EL (cell line): Measurements from ENCODE around the gene IMPDH1.

Experiments used
- DNase-seq: peaks from one replicate; pipeline ENCODE4 v3.0.0-alpha.2; 2016

IMPDH1 gene

DNA sequence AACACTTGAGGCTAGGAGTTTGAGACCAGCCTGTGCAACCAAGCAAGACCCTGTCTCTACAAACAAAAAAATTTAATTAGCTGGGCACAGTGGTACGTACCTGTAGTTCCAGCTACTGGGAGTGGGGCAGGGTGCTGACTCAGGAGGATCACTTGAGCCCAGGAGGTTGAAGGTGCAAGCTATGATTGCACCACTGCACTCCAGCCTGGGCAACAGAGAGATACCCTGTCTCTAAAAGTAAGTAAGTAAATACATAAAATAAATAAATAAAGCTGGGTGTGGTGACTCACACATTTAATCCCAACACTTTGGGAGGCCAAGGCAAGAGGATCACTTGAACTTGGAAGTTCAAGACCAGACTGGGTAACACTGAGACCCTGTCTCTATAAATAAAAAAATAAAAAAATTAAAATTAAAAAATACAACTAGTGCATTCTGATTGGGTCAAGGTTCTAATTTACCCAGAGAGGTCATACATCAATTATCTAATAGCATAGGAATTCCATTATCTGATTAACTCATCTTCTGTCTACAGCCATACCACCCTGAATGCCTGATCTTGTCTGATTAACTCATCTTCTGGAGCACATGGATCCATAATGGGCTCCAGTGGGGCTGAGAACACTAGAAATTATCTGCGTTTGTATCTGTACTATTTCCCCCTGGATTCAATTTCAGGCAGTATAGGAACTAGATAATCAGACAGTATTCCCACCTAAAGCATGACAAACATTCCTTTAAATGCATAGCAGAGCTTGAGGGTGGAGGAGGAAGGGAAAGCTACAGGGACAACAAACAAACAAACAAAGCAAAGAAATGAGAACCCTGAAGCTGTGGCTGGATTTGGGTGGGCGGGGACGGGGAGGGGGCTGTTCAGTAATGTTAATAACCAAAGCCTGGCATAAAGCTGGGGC lies 24.9 kb upstream of the IMPDH1 start:
- peak; percentile 23 for DNase-seq

- no peak for DNase-seq
These were observed 22.0 kb upstream of the IMPDH1 start for GRCh38 chr7:128431754-128432153.

DNA sequence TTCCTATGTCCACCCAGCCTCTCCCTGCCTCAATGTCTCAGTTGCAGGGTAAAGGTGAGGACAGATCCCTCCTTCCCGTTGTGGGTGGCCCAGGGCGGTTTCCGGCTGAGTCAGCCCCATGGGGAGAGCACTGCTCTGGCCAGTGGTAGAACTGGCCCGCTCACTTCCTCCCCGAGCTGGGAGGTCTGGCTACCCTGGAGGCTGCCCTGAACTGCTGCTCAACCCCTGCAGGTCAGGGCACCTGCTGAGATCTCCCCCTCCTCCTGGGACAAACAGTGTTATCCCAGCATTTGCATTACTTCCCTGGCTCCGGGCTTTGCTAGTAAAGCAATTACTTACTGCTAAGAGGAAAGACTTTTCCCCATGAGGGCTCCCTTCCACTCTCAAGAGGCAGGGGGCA lies 21.4 kb upstream of the IMPDH1 start:
- DNase-seq, result no peak

DNA sequence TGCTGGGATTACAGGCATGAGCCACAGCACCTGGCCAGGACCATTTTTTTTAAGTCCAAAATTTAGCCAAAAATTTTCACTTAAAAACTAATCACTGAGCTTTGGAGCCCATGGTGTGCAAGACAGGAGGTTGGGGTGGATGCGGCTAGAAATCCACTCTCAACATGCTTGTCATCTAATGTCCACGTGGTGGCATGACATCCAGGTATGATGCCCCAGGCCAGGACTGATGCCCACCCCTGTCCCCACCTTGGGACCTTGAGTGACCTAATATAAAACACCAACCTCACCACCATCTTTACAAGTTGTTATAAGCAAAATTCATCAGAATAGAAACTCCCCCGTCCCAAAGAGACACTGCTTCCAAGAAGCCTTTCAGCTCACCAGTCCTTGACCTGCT lies 20.4 kb upstream of the IMPDH1 start:
- DNase-seq, result no peak

DNA sequence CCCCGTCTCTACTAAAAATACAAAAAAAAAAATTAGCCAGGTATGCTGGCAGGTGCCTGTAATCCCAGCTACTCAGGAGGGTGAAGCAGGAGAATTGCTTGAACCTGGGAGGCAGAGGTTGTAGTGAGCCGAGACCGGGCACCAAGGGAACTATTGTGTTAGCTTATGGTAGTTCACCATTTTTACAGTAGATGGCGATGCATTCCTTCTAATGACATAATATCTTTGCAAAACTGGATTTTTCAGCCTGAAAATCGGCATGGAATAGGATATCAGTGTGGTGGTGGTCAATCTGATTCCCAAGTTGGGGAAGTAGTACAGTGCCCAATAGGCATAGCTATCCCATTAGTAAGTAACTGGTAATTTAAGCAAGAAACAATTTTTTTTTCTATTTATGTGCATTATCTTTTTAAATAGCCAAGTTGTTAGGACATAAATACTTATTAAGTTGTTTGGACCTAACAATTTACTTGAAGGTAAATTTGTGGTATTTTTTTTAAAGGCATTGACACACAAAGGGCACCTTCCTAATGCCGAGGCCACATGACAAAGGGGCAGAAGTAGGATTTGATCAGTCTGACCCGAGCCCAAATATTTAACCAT lies 17.6 kb upstream of the IMPDH1 start:
- DNase-seq, result peak; percentile 53

DNA sequence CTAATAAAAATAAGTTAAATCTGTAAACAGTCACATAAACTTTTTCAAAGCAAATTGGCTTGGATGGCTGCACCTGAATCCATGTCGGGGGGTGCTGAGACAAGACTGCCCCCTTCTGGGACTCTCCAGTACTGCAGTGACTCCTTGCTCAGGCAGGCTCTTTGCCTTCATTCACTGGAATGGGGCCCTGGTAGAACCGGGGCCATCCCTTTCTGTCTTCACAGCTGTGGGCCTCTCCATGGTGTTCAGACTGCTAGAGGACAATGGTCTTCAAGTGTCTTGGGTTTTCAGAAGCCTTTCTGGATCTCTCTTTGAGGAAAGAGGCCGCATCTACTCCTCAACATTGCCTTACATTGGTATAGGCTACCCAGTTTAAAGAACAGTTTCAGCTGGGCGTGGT lies 16.1 kb upstream of the IMPDH1 start:
- DNase-seq, result peak; percentile 56

GRCh38 chr7:128424686-128425275 lies 15.0 kb upstream of the IMPDH1 start:
- DNase-seq, result no peak

DNA sequence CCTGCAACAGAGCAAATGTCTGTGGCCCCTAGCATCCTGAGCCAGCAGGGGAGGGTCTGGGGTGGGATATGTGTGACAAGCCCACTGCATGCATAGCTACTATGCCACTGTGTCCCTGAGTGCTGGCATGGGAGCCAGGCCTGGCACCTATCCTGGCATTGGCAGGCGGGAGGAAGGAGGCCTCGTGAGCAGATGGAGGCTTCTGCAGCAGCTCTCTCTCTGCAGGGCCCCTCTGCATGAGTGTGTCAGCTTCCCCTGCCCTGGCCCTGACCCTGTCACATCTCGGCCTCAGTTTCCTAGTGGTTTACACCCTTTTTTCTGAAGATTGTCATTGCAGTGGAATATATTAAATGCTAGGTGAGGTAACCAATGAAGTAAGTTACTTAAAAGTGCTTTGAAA lies 13.1 kb upstream of the IMPDH1 start:
- no peak for DNase-seq

- no peak for DNase-seq
These were observed 12.3 kb upstream of the IMPDH1 start for GRCh38 chr7:128422037-128422436.

DNA sequence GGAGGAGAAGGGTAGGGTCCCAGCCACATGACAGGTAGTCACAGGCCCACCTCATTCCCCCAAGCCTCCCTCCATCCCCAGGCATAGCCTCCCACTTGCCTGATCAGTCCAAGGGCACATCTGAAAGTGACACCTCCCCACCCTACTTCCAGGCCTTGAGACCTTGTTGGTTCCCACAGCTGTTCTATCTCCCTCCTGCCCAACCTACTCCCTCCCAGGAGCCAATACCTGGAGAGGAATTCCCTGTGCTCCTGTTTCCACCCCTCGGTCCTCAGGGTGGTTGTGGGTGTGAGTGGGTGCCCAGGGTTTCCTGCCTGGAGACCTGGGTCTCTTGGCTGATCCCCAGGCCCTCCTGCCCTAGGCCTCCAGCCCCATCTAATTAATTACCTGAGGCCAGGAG lies 11.6 kb upstream of the IMPDH1 start:
- DNase-seq, result no peak

- no peak for DNase-seq
These were observed 11.0 kb upstream of the IMPDH1 start for GRCh38 chr7:128420773-128421172.

DNA sequence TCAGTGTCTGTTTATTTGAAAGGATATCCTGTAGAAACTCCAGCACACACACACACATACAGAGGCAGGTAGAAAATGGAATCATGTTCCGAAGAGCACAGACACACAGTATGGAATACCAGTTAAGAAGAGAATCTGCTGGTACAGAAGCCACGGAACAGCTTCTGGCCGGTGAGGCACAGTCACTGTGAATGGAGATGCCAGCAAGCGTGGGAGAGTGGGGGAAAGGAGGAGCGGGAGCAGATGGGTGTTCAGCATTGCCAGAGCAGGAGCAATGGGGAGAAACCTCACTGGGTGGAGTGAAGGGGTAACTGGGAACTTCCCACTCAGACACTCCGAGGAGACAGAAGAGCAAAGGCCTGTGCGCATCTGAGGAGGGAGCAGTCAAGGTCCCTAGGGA lies 9.5 kb upstream of the IMPDH1 start:
- DNase-seq, result no peak

GRCh38 chr7:128417071-128417470 lies 7.3 kb upstream of the IMPDH1 start:
- DNase-seq, result no peak

GRCh38 chr7:128415217-128415785 lies 5.5 kb upstream of the IMPDH1 start:
- DNase-seq, result no peak

DNA sequence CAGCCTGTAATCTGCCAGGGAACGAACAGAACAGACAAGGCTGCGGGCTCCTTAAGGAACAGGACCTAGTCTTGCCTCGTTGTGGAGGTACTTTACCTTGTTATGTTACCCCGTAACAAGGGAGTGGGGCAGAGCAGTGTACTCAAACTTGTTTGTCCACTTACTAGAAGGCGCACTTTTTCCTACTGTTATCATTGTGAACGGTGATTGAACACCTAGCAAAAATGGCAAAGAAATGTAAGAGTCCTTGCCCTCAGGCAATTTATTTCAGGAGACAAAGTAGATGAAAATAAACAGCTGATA lies 620 bp upstream of the IMPDH1 start:
- DNase-seq, result no peak

DNA sequence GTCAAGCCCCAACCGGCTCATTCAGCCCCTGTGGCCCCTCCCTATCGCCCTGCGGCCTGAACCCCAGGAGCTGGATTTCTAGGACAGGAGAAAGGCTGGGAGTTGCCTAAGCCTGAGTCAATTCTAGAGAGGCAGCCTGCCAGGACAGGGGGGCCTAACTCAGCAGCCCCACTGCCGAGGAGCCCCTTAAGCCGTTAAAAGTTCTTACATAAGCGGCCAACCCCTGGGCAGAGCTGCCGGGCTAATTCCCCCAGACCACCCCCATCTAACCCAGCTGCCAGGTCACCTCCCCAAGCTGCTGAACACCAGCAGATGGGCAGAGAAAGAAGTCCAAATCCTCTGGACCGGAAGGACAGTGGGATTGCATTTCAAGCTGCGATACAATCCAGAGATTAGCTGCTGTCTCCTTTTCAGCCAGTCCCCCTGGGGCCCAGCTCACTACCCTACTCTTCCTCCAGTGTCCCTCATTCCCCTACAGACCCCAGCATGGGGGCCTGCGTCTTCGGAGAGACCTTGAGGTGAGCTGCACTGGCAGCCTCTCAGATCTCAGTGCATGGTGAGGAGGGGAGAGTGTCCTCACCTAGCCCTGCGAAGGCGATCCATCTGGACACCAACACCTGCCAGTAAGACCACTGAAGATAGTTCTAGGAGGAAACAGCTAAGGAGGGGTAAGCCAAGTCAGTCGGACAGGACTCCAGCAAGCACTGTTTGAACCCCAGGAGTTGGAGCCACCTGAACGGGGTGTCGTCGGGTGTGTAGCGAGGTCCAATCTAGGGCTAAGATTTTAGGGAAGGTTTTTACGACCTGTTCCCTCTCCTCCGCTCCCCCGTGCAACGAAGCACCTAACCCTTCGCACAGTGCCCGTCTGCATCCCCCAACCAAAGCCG lies 830 bp downstream of the IMPDH1 start:
- peak; percentile 22 for DNase-seq

- DNase-seq, result no peak
These were observed 1.8 kb downstream of the IMPDH1 start for GRCh38 chr7:128407751-128408708.

DNA sequence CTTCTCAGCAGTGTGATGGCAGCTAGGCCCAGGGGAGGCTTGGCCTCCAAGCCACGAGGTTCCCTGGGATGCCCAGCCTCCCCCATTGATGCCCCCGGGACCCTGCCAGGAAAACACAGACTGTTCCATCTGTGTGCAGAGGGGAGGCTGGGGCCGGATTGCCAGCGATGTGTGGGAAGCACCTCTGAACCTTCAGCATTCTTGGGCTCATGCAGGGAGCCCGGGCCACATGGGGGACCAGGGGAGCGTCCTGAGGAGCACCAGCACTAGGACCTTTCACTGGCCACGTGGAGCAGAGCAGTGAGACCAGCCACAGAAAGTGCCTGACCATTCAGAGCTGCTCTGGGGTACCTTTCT lies 2.6 kb downstream of the IMPDH1 start:
- no peak for DNase-seq

- no peak for DNase-seq
These were observed 3.2 kb downstream of the IMPDH1 start for GRCh38 chr7:128406314-128407232.

DNA sequence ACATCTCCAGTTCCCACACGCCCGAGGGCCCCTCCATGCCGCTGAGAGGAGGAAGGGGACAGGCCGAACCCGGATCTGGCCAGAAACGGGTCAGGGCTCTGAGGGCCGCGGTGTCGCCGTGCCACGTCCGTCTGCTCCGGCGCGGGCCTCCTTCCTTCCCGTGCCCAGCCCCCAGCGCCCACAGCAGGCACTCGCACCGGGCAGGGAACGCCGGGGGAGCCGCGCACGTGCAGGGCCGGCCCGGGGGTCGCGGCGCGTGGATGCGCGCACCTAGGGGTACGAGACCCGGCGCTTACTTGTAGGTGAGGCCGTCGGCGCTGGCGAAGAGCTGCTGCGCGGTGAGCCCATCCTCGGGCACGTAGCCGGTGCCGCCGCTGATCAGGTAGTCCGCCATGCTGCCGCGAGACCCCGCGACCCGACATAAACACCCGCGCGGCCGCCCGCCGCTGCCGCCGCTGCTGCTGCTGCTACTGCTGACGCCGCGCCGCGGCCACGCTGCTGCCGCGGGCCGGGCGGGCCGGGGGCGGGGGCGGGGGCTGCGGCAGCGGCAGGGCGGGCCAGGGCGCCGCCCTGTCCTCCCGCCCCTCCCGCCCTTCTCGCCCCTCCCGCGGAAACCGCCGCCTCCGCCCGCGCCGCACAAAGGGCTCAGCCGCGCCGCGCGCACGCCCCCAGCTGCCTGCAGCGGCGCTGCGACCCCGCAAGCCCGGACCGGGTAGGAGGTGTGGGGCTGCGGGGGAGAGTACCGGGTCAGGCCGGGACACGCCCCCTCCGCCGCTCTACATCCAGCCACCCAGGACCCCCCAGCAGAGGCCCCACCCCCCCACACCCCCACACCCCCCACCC lies 4.1 kb downstream of the IMPDH1 start:
- peak; percentile 50 for DNase-seq
